HAP-1 (cell line): Measurements from ENCODE around the gene ENO4.

Experiments
- DNase-seq, 2 experiments: peaks; one replicate each; pipeline ENCODE4 v3.0.0-alpha.2; 2016 to 2020; ENCODE audit warnings: low spot score in 2 of 2
- H3K27me3 ChIP-seq: fragments of 250-450 bp; sonication (Bioruptor Pico); 2 replicates; pipeline ENCODE4 v1.5.1; 2020; ENCODE audit warnings: low read depth, mild to moderate bottlenecking, moderate library complexity
- H3K36me3 ChIP-seq: fragments of 250-450 bp; sonication (Bioruptor Pico); replicated peaks from 2 replicates; pipeline ENCODE4 v1.5.1; 2020; ENCODE audit warnings: mild to moderate bottlenecking
- H3K4me1 ChIP-seq: fragments of 250-450 bp; sonication (Bioruptor Pico); 2 replicates; pipeline ENCODE4 v1.5.1; 2020; ENCODE audit warnings: mild to moderate bottlenecking
- H3K4me3 ChIP-seq: fragments of 250-450 bp; sonication (Bioruptor Pico); 2 replicates; pipeline ENCODE4 v1.5.1; 2020; ENCODE audit warnings: mild to moderate bottlenecking, moderate library complexity
- H3K9me3 ChIP-seq: fragments of 250-450 bp; sonication (Bioruptor Pico); 2 replicates; pipeline ENCODE4 v1.5.1; 2020; ENCODE audit warnings: mild to moderate bottlenecking, moderate library complexity
- in situ Hi-C: fragments of 300-500 bp; cut with MboI; formaldehyde crosslinking; loops from 3 replicates; pipeline ENCODE4 v1.14.3; 2020; ENCODE audit warnings: low sequenced_read_pairs, inconsistent platforms, mixed read lengths

ENO4 gene

DNA sequence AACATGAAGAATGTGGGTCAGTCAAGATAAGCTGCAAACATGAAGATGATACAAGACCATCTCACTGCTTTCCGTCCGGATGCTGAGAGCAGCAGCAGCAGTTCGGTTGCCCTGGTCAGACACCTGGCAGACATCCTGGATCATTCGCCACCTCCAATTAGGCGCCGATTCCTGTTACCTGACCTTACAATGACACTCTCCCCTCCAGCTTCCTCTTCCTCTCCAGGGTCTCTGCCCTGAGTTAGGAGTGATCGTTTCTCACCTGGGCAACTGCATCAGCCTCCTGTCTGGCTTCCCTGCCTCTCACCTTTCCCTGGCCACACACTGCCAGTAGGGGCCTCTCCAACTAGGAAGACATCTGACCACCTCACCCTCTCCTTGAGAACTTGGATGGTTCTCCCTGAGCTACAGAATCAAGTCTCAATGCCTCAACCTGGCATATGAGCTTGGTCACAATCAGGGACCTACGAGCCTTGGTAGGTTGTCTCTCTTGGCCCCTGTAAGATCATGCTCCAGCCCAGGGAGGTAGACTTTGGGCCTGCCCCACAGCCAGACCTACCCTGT is 31.4 kb upstream of the ENO4 start:
- in situ Hi-C loops = no loop called here

DNA sequence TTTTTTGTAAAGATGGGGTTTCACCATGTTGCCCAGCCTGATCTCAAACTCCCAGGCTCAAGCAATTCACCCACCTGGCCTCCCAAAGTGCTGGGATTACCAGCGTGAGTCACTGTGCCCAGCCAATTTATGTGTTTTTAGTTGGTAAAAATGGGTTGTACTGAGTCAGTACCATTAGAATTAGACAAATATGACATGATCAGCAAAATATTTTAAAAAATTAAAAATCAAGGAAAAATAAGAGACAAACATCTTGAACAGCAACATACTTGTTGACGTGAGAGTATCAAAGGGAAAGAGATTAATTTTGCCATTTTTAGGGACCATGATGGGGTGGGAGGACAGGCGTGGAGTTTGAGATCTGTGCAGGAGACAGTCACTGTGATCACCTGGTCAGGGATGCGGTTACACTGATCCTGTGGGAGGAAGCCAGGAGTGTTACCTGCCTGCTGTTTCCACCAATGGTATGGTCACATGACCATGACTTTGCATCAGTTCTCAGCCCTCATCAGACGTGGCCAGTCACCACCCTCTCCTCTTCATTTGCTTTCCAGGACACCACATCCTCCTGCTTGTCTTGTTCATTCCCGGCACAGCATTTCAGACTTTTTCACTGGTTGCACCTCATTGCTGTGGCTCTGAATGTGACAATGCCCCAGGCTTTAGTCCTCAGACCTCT is 29.2 kb upstream of the ENO4 start:
- H3K4me1 ChIP-seq = no peaks in the 10 kb centered on the region
- H3K36me3 ChIP-seq = no peaks in the 10 kb centered on the region
- in situ Hi-C loops = no loop called here
- no peaks in the 10 kb centered on the region for H3K9me3 ChIP-seq
- no peaks in the 10 kb centered on the region for H3K27me3 ChIP-seq
- H3K4me3 ChIP-seq = no peak overlapping the region
- no peak for DNase-seq

More for the DNA sequence above, 31.4 kb upstream of the ENO4 start:
- H3K36me3 ChIP-seq = no peaks in the 10 kb centered on the region
- DNase-seq = no peak
- no peaks in the 10 kb centered on the region for H3K9me3 ChIP-seq
- H3K4me3 ChIP-seq = no peak overlapping the region
- H3K27me3 ChIP-seq = no peaks in the 10 kb centered on the region
- H3K4me1 ChIP-seq = no peaks in the 10 kb centered on the region

- Histone ChIP-seq H3K4me3 (no peak overlapping the region), H3K4me1 (no peaks in the 10 kb centered on the region), H3K36me3 (no peaks in the 10 kb centered on the region), H3K27me3 (no peaks in the 10 kb centered on the region), H3K9me3 (no peaks in the 10 kb centered on the region)
- in situ Hi-C loops = no loop called here
- DNase-seq = no peak
Measured at GRCh38 chr10:116825901-116826300, 23.4 kb upstream of the ENO4 start.

GRCh38 chr10:116826803-116827202 is 22.5 kb upstream of the ENO4 start:
- H3K9me3 ChIP-seq = no peaks in the 10 kb centered on the region
- no peak for DNase-seq
- no peaks in the 10 kb centered on the region for H3K36me3 ChIP-seq
- no peaks in the 10 kb centered on the region for H3K4me1 ChIP-seq
- H3K4me3 ChIP-seq = no peak overlapping the region
- H3K27me3 ChIP-seq = no peaks in the 10 kb centered on the region
- in situ Hi-C loops = no loop called here

DNA sequence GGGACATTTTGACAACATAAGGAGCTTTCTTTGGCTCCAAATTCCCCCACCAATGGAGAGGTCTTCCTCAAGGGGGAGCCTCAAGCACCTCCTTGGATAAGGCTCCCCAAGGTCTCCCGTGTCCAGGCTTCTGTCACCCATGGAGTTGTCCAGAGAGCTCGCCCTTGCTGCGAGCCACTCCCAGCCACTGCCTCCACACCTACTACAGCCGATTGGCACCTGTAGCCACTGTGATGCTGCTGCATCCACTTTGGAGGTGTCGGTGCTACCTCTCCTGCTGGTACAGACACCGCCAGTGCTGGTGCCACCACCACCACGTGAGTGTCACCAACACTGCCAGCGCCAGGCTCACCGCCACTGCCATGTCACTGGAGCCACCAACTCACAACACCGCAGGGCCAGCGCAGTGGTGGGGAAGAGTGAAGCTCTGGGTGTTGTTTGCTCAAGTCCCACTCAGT is 22.1 kb upstream of the ENO4 start:
- Histone ChIP-seq H3K4me3 (no peak overlapping the region), H3K4me1 (no peaks in the 10 kb centered on the region), H3K36me3 (no peaks in the 10 kb centered on the region), H3K27me3 (no peaks in the 10 kb centered on the region), H3K9me3 (no peaks in the 10 kb centered on the region)
- in situ Hi-C loops = no loop called here
- no peak for DNase-seq

- in situ Hi-C loops = no loop called here
- no peak overlapping the region for H3K4me3 ChIP-seq
- no peaks in the 10 kb centered on the region for H3K9me3 ChIP-seq
- H3K27me3 ChIP-seq = no peaks in the 10 kb centered on the region
- no peak for DNase-seq
- H3K4me1 ChIP-seq = no peaks in the 10 kb centered on the region
- H3K36me3 ChIP-seq = no peaks in the 10 kb centered on the region
Measured at GRCh38 chr10:116828116-116828515, 21.2 kb upstream of the ENO4 start.

GRCh38 chr10:116829711-116830110 is 19.6 kb upstream of the ENO4 start:
- Histone ChIP-seq H3K9me3 (no peaks in the 10 kb centered on the region), H3K4me3 (no peak overlapping the region), H3K27me3 (no peaks in the 10 kb centered on the region), H3K4me1 (no peaks in the 10 kb centered on the region), H3K36me3 (no peaks in the 10 kb centered on the region)
- in situ Hi-C loops = no loop called here
- no peak for DNase-seq

GRCh38 chr10:116831086-116831485 is 18.2 kb upstream of the ENO4 start:
- no peak for DNase-seq
- H3K4me3 ChIP-seq = no peak overlapping the region
- H3K36me3 ChIP-seq = no peaks in the 10 kb centered on the region
- H3K4me1 ChIP-seq = peaks cover 2% of the 10 kb centered on the region; the same call in 1 of the 2 replicates
- in situ Hi-C loops = no loop called here
- no peaks in the 10 kb centered on the region for H3K27me3 ChIP-seq
- no peaks in the 10 kb centered on the region for H3K9me3 ChIP-seq

GRCh38 chr10:116831790-116832189 is 17.5 kb upstream of the ENO4 start:
- DNase-seq = no peak
- Histone ChIP-seq H3K27me3 (no peaks in the 10 kb centered on the region), H3K4me3 (no peak overlapping the region), H3K9me3 (no peaks in the 10 kb centered on the region), H3K4me1 (peaks cover 5% of the 10 kb centered on the region; the same call in 1 of the 2 replicates), H3K36me3 (no peaks in the 10 kb centered on the region)
- in situ Hi-C loops = no loop called here

DNA sequence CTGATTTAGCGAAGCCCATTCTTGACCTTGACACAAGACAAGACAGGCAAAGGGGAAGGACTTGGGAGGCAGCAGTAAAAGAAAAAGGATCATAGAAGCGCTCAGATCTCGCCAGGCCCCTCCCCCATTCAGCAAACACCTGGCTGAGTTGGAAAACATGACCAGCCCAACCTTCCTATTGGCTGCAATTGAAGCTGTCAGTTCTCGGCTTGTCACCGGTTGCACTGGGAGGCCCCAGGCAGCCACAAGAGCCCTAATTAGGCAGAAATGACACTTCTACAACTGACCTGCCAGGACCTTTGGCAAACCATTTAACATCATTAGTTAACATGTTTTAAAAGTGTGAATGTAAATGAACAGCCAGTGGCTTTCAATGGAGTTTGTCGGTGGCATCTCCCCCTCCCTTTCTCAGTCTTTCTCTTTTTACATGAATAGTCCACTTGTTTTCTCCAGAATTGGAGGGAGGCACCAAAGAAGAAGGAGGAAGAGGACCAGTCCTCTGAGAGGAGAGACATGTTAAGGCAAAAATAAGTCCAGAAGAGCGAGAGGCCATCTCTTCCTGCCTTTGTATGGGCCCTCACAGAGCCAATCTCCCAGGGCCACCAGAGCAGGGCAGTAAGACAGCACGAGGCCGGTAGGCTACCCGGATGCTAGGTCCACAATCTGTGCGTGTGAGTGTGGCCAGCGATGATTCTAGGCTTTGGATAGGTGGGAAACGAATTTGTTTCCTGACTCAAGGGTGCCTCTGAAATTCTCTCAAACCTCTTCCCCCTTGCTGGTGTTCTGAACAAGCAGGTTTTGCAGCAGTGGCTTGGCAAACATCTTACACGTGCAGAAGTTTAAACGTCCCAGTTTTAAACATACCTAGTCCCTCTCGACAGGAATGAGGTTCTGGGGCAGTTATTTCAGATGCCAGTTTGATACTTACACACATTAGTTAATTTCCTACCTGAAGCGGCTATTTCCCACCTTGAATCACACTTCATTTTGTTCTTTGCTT is 15.0 kb upstream of the ENO4 start:
- Histone ChIP-seq H3K4me1 (peaks cover 5% of the 10 kb centered on the region; the same call in 1 of the 2 replicates), H3K36me3 (no peaks in the 10 kb centered on the region), H3K27me3 (no peaks in the 10 kb centered on the region), H3K9me3 (no peaks in the 10 kb centered on the region), H3K4me3 (no peak overlapping the region)
- DNase-seq = no peak
- in situ Hi-C loops = no loop called here

- no peak for DNase-seq
- H3K9me3 ChIP-seq = no peaks in the 10 kb centered on the region
- peaks cover 5% of the 10 kb centered on the region; the same call in 1 of the 2 replicates for H3K4me1 ChIP-seq
- H3K27me3 ChIP-seq = no peaks in the 10 kb centered on the region
- H3K36me3 ChIP-seq = no peaks in the 10 kb centered on the region
- H3K4me3 ChIP-seq = no peak overlapping the region
- in situ Hi-C loops = no loop called here
Measured at GRCh38 chr10:116835658-116836057, 13.6 kb upstream of the ENO4 start.

GRCh38 chr10:116836083-116836482 is 13.2 kb upstream of the ENO4 start:
- Histone ChIP-seq H3K4me1 (peaks cover 5% of the 10 kb centered on the region; the same call in 1 of the 2 replicates), H3K27me3 (no peaks in the 10 kb centered on the region), H3K4me3 (no peak overlapping the region), H3K9me3 (no peaks in the 10 kb centered on the region), H3K36me3 (no peaks in the 10 kb centered on the region)
- peak in 1 of 2 experiments; percentile 22 for DNase-seq
- in situ Hi-C loops = no loop called here

DNA sequence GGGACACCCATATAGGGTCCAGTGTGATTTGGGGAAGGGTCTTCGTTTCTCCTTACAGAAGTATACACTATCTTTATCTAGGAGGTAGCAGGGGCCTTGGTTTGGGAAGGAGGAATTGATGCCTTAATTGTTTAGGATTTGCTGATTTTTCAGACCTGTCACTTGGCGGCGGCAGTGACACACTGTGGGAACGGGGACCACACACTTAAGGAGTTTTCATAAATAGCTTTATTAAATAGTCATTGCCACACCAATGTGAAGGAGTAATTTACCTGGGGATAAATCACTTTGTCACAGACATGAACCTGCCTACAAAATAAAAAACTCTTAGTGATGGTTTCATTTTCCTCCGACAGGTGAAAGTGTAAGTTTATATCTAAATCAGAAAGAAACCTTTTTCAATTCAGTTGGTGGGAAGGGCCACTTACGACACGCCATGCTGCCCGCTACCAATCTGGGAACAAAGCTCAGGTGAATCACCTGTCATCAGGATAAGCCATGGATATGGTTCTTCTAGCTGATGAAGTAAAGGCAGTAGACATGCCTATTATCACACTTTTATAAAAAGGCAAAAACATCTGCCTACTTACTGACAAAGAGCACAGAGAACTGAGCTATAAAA is 12.3 kb upstream of the ENO4 start:
- no peak for DNase-seq
- in situ Hi-C loops = no loop called here
- Histone ChIP-seq H3K9me3 (no peaks in the 10 kb centered on the region), H3K36me3 (no peaks in the 10 kb centered on the region), H3K27me3 (no peaks in the 10 kb centered on the region), H3K4me1 (peaks cover 5% of the 10 kb centered on the region; the same call in 1 of the 2 replicates), H3K4me3 (no peak overlapping the region)
